PFSK-1 (cell line): ENCODE measurements around the gene NTM.

Experiments used
- FOXP2 ChIP-seq: optimal IDR thresholded peaks from 2 replicates; pipeline ENCODE3; 2011; ENCODE audit warnings: borderline replicate concordance, control low read depth, inconsistent platforms; ENCODE audit not compliant: insufficient read depth; ENCODE audit errors: extremely low read length, extremely low read depth
- POLR2AphosphoS5 ChIP-seq: IDR thresholded peaks from 2 replicates; pipeline ENCODE4 v1.6.1; 2012; ENCODE audit warnings: low read depth, mild to moderate bottlenecking, control low read depth, low read length, moderate library complexity
- REST ChIP-seq, 2 experiments: IDR thresholded peaks; 2 replicates each; pipeline versions ENCODE4 v1.6.1 to v1.8.0; 2011 to 2012; ENCODE audit warnings: low read depth in 2 of 2, low read length in 2 of 2, control low read depth in 1 of 2, inconsistent platforms in 1 of 2, mild to moderate bottlenecking in 1 of 2, moderate library complexity in 1 of 2; ENCODE audit not compliant: insufficient read depth in 1 of 2
- SIN3A ChIP-seq: IDR thresholded peaks from 2 replicates; pipeline ENCODE4 v1.6.1; 2012; ENCODE audit warnings: mild to moderate bottlenecking, low read length, moderate library complexity, borderline replicate concordance; ENCODE audit not compliant: insufficient read depth
- TAF1 ChIP-seq: IDR thresholded peaks from 2 replicates; pipeline ENCODE4 v1.6.1; 2012; ENCODE audit warnings: low read length, control low read depth, borderline replicate concordance; ENCODE audit not compliant: insufficient read depth

DNA sequence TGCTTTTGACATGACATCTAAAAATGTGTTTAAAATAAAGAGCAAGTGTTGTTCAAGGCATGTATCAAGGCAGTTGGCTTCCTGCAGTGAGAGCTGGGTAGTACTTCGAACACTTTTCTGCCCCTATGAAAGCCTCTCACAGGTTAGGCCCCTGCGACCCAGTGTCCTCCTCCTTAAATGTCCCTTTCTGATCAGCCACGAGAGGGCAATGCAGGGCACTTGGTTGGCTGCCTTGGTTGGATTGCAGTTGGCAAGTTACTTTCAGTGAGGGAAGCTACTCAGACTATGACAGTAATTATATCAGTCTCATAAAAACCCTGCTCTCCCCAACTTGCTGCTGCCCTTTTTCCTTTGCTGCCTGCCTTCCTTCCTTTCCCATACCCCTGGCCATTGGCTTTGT lies 743.8 kb downstream of the NTM start:
- TF ChIP-seq FOXP2 (no peak), TAF1 (no peak), POLR2AphosphoS5 (no peak), SIN3A (no peak), REST (IDR thresholded peaks at IDR 0.05; ENCODE audit: insufficient read depth in 1 of 2, low read depth in 2 of 2, low read length in 2 of 2) (no peak)
